Forelimb muscle (tissue), 1 donor: ENCODE results near the gene CARNS1. TPM values are rescaled to one million over a fixed set of nuclear protein-coding genes. Genes with fewer than 3 reads are reported as not detected.

Source experiments
- DNase-seq: peaks from one replicate; pipeline ENCODE4 v3.0.0-alpha.2; 2013; ENCODE audit warnings: low read depth
- polyA plus RNA-seq: library from polyadenylated mRNA; unstranded; fragments of 120-200 nt; gene quantifications from one replicate; pipeline ENCODE4 v1.2.1, GENCODE V29; 2013; ENCODE audit not compliant: insufficient read length

The CARNS1 gene
- polyA plus RNA-seq: 73.3 TPM

GRCh38 chr11:67415501-67416304 is at the start of gene CARNS1:
Gene CARNS1 (plus strand): TSS chr11:67415678. CDS start chr11:67416200, 522 bp downstream.
- DNase-seq: no peak

- DNase-seq: no peak
Measured at GRCh38 chr11:67365736-67366444, 49.6 kb upstream of the CARNS1 start.

GRCh38 chr11:67366546-67366945 is 48.9 kb upstream of the CARNS1 start:
- no peak for DNase-seq

DNA sequence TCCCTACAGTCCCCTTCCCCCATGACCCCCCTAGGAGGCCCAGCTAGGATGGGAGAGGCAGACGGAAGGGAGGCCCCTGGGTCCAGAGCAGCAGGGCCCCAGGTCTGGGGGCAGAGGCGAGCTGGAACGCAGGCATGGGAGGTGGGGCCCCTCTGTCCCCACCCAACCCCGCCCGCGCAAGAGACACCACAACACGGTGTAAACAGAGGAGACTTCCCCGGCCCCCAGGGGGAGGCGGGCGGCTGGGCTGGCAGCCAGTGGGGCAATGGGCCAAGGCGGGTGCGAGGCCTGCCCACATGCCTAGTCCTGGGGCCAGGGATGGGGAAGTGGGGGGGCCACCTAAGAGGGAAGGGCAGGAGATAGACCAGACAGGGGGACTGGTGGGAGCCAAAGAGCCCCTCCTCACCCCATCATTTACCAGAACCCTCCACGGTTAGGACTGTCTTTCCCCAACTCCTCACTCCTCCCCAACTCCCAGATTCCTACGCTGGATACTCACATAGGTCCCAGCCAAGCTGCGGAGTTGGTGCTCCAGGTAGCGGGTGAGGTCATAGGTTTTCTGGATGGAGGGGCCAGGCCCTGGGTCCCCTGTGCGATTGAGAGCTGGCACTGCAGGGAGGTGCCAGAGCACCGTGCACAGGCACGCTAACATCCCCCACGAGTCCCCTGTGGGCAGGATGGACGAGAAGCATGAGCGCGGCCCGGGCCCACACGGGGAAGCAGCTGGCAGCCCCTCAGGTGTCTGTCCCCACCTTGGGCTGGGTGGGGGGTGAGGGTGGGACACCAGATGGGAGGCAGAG is 48.3 kb upstream of the CARNS1 start:
- no peak for DNase-seq

DNA sequence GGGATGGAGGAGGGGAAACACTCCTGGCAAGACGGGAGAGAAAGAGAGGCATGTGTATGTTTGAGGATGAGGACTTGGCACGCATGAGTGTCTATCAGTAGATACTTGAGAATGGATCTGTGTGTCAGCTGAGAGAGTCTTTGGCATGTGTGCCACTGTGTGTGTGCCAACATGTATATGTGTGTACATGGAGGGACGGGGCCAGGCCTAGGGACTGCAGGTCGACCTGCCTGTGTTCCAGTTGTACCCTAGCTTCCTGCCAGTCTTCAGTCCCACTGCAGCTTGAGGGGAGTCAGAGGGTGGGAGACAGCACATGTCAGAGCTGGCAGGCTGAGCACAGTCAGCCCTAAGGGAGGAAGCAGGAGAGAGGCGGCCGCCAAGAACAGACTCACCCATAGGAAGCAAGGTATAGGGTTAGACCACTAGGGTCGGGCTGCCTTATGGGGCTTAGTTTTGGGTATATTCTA is 47.7 kb upstream of the CARNS1 start:
- no peak for DNase-seq

GRCh38 chr11:67368621-67369020 is 46.9 kb upstream of the CARNS1 start:
- no peak for DNase-seq

GRCh38 chr11:67369275-67369674 is 46.2 kb upstream of the CARNS1 start:
- no peak for DNase-seq

DNA sequence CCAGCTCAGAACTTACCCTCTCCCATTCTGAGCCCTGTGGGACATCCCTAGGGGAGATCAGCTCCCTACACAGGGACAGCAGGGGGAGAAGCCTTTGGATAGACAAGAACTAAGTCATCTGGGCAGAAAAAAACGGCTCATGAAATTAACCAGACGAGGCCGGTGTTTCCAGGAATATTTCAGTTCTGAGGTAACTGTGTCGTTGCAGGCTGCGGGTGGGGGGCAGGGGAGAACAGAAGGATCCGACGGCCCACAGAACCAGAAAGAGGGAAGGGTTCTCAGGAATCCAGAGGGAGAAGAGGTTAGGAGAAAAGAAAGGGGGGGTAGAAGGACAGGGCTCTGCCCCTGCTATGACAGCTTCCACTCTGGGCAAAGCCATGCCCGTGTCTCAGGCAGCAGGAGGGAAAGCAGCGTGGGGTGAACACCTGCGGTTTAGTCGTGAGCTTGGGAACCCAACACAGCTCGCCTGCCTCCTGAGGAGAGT is 45.6 kb upstream of the CARNS1 start:
- no peak for DNase-seq

GRCh38 chr11:67370351-67371076 is 45.0 kb upstream of the CARNS1 start:
- no peak for DNase-seq

GRCh38 chr11:67371189-67371910 is 44.1 kb upstream of the CARNS1 start:
- no peak for DNase-seq

DNA sequence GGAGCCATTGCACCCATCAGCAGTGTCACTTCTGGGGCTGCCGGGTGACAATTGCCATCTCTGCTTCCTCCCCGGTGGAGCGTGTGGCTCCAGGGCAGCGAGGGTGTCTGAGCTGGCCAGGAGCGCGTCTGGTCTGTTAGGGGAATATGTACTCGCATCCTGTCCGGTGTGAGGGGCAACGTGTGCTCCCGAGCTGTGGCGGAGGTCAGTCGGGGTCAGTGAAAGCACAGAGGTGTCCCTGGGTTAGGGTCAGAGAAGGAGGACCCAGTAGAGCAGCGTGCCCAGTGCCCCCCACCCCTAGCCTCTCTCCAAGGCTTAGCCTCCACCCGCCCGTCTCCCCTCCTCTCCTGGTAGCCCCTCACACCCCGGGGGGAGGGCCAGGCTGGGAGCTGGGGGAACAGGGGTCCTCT is 43.6 kb upstream of the CARNS1 start:
- no peak for DNase-seq

- DNase-seq: no peak
Measured at GRCh38 chr11:67372321-67372992, 43.0 kb upstream of the CARNS1 start.

- DNase-seq: no peak
Measured at GRCh38 chr11:67372993-67373647, 42.4 kb upstream of the CARNS1 start, which contains the start of gene CLCF1. Gene CLCF1 (minus strand): TSS chr11:67373598. CDS start chr11:67373539, 59 bp downstream.

DNA sequence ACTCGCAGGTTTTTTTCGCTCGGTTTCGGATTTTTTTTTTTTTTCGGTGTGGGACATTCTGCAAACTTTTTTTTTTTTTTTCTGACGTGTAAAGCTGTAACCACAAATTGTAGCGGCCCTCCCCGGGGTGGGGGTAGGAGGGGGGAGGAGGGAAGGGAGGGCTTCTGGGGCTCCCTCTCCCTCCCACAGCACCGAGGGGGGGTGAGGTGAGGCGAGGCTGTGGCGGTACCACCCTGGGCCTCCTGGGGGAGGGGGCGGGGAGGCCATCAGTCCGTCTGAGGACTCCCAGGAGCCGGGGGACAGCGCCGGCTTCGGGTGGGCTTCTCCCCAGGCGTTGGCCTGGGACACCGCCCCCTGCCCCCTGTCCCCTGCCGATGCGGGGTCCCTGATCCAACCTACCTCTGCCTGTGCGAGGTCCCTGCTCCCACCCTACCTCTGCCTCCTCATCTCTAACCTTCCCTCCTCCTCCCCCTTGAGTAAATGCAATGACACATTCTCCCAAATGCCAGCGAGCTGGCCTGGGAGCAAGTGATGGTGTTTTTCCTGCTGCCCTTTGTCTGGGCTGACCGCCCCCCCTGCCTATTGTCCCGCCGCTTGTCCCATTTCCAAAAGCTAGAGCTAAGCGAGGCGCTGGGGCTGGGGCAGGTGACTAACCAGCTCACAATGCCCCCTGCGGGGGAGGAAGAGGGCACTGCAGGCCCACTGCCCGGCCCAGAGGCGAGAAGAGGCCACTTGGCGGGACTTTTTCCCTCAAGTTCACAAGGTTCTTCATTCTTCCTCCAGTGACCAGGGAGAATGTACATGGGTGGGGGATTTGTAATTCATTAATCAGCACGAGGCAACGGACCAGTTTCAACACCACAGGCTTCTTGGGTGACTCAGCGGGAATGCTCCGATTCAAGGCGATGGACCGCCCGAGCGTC is 41.6 kb upstream of the CARNS1 start:
- no peak for DNase-seq

- DNase-seq: no peak
Measured at GRCh38 chr11:67374571-67375281, 40.8 kb upstream of the CARNS1 start.

DNA sequence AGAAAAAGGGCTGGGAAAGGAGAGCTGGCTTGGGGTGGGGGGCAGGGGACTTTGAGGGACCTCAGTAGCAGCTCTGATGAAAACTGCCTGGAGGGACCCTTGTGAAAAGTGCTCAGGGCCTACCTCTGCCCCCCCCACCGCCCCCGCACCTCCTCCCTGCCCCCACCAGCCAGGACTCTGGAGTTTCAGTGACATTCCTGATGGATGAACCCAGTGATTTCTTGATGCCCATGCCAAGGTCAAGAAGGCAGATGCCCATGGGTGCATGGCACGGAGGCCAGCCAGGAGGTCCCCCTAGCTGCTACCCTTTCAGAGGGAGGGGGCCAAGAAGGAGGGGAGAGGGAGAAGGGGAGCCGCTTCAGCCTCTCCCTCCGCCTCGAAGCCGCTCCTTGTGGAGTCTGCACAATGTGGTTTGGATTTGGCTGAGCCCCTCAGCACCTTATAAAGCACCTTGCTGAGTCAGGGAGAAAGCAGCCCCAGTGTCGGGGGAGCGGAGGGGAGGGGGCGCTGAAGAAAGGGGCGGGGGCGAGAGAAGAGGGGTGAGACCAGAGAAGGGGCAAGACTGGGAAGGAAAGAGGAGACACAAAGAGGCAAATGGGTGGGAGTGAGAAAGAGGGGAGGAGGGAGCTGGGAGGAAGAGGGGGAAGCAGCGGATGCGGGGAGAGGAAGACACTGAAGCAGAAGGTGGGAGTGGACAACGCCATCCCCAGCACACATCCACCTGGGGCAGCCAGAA is 40.0 kb upstream of the CARNS1 start:
- no peak for DNase-seq
